Smooth muscle cell (in vitro differentiated cells): ENCODE data around the gene RAVER1. TPM values are rescaled to one million over a fixed set of nuclear protein-coding genes. Genes with fewer than 3 reads are reported as not detected.

Source experiments
- DNase-seq: peaks from one replicate; lab custom pipeline; 2025; ENCODE audit not compliant: unreplicated experiment; lab: John Stamatoyannopoulos, UW
- H2AFZ ChIP-seq: fragments of 200-600 bp; sonication (generic); 2 replicates; pipeline ENCODE4 v1.6.0; 2016; ENCODE audit warnings: antibody characterized with exemption, low read depth, mild to moderate bottlenecking
- H3F3A ChIP-seq: fragments of 200-600 bp; sonication (generic); 2 replicates; pipeline ENCODE4 v1.6.0; 2017; ENCODE audit warnings: antibody characterized with exemption, low read depth
- H3K27ac ChIP-seq: fragments of 200-600 bp; sonication (generic); 2 replicates; pipeline ENCODE4 v1.5.1; 2016; ENCODE audit warnings: low read depth, mild to moderate bottlenecking
- H3K27me3 ChIP-seq: fragments of 200-600 bp; sonication (generic); 2 replicates; pipeline ENCODE4 v1.6.1; 2016; ENCODE audit warnings: low read depth, mild to moderate bottlenecking
- H3K36me3 ChIP-seq: fragments of 200-600 bp; sonication (generic); 2 replicates; pipeline ENCODE4 v1.5.1; 2016; ENCODE audit warnings: low read depth
- H3K4me1 ChIP-seq: fragments of 200-600 bp; sonication (generic); 2 replicates; pipeline ENCODE4 v1.5.1; 2016; ENCODE audit warnings: low read depth
- H3K4me2 ChIP-seq: fragments of 200-600 bp; sonication (generic); 2 replicates; pipeline ENCODE4 v1.6.0; 2016; ENCODE audit warnings: mild to moderate bottlenecking
- H3K4me3 ChIP-seq: fragments of 200-600 bp; sonication (generic); 2 replicates; pipeline ENCODE4 v1.5.1; 2016; ENCODE audit warnings: mild to moderate bottlenecking
- H3K79me2 ChIP-seq: fragments of 200-600 bp; sonication (generic); 2 replicates; pipeline ENCODE4 v1.6.0; 2016; ENCODE audit warnings: low read depth, mild to moderate bottlenecking
- H3K9ac ChIP-seq: fragments of 200-600 bp; sonication (generic); 2 replicates; pipeline ENCODE4 v1.6.0; 2016; ENCODE audit warnings: low read depth
- H3K9me3 ChIP-seq: fragments of 200-600 bp; sonication (generic); replicated peaks from 2 replicates; pipeline ENCODE4 v1.5.1; 2016; ENCODE audit warnings: low read depth
- H4K20me1 ChIP-seq: fragments of 200-600 bp; sonication (generic); 2 replicates; pipeline ENCODE4 v1.6.0; 2016; ENCODE audit warnings: low read depth
- WGBS: methylation state at CpG from one replicate; pipeline ENCODE4 v1.1.7; 2016; ENCODE audit warnings: low lambda C conversion rate; 5-methylcytosine and 5-hydroxymethylcytosine counted together
- polyA plus RNA-seq: library from polyadenylated mRNA; unstranded; fragments of >200 nt; fragmentation: Nextera tagmentation; extraction: Ambion mirVana; gene quantifications from 2 replicates; pipeline ENCODE4 v1.2.1, GENCODE V29; 2016
- total RNA-seq: library from RNA; depleted of rRNA; stranded (reverse); fragments of >200 nt; gene quantifications from 2 replicates; pipeline ENCODE4 v1.2.3, GENCODE V29; 2014
- TF ChIP-seq, protein P1 (sequence below): fragments of 200-600 bp; sonication (generic); IDR thresholded peaks from 2 replicates; pipeline ENCODE4 v1.5.1; 2017; ENCODE audit warnings: borderline replicate concordance, mild to moderate bottlenecking, antibody characterized with exemption; ENCODE audit not compliant: insufficient read depth, poor library complexity, severe bottlenecking

Gene RAVER1
- total and polyA plus RNA-seq, 2 experiments from 2014 or later, result 18.3 to 43.0 TPM

DNA sequence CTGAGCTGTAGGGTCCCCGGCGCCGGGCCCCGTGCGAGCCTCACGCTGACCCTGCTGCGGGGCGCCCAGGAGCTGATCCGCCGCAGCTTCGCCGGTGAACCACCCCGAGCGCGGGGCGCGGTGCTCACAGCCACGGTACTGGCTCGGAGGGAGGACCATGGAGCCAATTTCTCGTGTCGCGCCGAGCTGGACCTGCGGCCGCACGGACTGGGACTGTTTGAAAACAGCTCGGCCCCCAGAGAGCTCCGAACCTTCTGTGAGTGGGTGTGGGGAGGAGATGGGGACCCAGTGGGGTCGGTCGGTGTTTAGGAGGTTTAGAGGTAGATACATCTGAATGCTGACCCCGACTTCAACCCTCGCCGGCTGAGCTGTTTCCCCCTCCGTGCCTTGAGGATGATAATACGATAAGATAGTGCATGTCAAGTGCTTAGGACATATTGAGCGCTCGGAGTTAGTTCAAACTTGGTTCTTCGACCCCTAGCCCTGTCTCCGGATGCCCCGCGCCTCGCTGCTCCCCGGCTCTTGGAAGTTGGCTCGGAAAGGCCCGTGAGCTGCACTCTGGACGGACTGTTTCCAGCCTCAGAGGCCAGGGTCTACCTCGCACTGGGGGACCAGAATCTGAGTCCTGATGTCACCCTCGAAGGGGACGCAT lies 41.6 kb downstream of the RAVER1 start:
- Histone ChIP-seq H3K4me2 (peak overlapping the region; percentile 89), H3K9ac (no peak overlapping the region), H3F3A (no peaks in the 10 kb centered on the region), H2AFZ (no peak overlapping the region), H4K20me1 (no peaks in the 10 kb centered on the region), H3K36me3 (no peaks in the 10 kb centered on the region), H3K79me2 (no peaks in the 10 kb centered on the region), H3K4me1 (peaks cover 39% of the 10 kb centered on the region), H3K27ac (no peak overlapping the region), H3K4me3 (peak overlapping the region; percentile 41), H3K27me3 (peaks cover 100% of the 10 kb centered on the region), H3K9me3 (no peaks in the 10 kb centered on the region)
- 8% methylated on average over 49 of the region's 49 CpGs for WGBS
- TF ChIP-seq, protein P1, sequence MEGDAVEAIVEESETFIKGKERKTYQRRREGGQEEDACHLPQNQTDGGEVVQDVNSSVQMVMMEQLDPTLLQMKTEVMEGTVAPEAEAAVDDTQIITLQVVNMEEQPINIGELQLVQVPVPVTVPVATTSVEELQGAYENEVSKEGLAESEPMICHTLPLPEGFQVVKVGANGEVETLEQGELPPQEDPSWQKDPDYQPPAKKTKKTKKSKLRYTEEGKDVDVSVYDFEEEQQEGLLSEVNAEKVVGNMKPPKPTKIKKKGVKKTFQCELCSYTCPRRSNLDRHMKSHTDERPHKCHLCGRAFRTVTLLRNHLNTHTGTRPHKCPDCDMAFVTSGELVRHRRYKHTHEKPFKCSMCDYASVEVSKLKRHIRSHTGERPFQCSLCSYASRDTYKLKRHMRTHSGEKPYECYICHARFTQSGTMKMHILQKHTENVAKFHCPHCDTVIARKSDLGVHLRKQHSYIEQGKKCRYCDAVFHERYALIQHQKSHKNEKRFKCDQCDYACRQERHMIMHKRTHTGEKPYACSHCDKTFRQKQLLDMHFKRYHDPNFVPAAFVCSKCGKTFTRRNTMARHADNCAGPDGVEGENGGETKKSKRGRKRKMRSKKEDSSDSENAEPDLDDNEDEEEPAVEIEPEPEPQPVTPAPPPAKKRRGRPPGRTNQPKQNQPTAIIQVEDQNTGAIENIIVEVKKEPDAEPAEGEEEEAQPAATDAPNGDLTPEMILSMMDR, result no peak
- no peak for DNase-seq

- Histone ChIP-seq H3K9me3 (no peaks in the 10 kb centered on the region), H3K9ac (no peak overlapping the region), H3K27ac (no peak overlapping the region), H3K4me1 (peaks cover 41% of the 10 kb centered on the region), H3K79me2 (no peaks in the 10 kb centered on the region), H3K27me3 (peaks cover 95% of the 10 kb centered on the region), H3K36me3 (no peaks in the 10 kb centered on the region), H3F3A (no peaks in the 10 kb centered on the region), H3K4me2 (peak overlapping the region; percentile 89), H4K20me1 (no peaks in the 10 kb centered on the region), H3K4me3 (peak overlapping the region; percentile 41), H2AFZ (no peak overlapping the region)
- 3% methylated on average over 48 of the region's 57 CpGs for WGBS
- no peak for DNase-seq
- TF ChIP-seq, protein P1, result no peak
Observed at GRCh38 chr19:10290876-10291553, 42.3 kb downstream of the RAVER1 start.

DNA sequence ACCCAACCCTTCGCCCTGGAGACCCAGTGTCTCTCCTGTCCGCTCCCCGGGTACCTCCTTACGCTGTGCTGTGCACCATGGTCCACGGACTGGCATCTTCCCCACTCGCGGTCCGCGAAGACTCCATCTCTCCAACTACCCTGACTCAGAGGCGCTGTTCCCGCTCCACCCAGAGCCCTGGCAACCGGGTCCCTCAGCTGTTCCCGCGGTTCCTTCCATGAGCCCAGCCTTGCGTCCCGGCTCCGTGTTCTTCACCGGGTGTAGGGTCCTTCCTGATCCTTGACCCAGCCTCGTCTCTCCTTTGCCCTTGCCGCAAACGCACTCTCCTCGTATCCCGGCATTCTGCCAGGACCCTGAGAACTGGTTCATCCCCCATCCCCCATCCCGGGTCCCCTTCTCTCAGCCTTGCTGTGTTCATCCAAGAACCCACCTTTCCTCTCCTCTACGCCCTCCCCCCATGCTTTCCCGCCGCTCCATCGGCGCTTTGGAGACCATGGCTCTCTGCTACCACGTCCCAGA lies 42.9 kb downstream of the RAVER1 start:
- Histone ChIP-seq H3K4me2 (peak overlapping the region; percentile 89), H3K4me3 (peak overlapping the region; percentile 41), H3K4me1 (peaks cover 37% of the 10 kb centered on the region), H3K79me2 (no peaks in the 10 kb centered on the region), H4K20me1 (no peaks in the 10 kb centered on the region), H3F3A (no peaks in the 10 kb centered on the region), H3K9ac (no peak overlapping the region), H3K27ac (no peak overlapping the region), H3K27me3 (peaks cover 89% of the 10 kb centered on the region), H3K9me3 (no peaks in the 10 kb centered on the region), H3K36me3 (no peaks in the 10 kb centered on the region), H2AFZ (no peak overlapping the region)
- 5% methylated on average over 26 of the region's 30 CpGs for WGBS
- DNase-seq, result no peak
- TF ChIP-seq, protein P1, result no peak
